GM12878 (cell line): ENCODE measurements around the gene QPRT.

Experiments
- BMI1 ChIP-seq: fragments of 450-650 bp; IDR thresholded peaks from 2 replicates; pipeline ENCODE4 v1.6.1; 2016; ENCODE audit warnings: mild to moderate bottlenecking, moderate library complexity, borderline replicate concordance
- CEBPB ChIP-seq, 2 experiments: fragments of 150-350 bp in 1 of 2; IDR thresholded peaks; 2 replicates each; pipeline ENCODE4 v1.6.1; 2012 to 2014; ENCODE audit warnings: low read depth in 2 of 2, low read length in 2 of 2, borderline replicate concordance in 1 of 2, inconsistent platforms in 1 of 2
- CHD2 ChIP-seq: IDR thresholded peaks from 2 replicates; pipeline ENCODE4 v1.6.1; 2011; ENCODE audit warnings: low read depth, low read length, improper control_type of control experiment, borderline replicate concordance
- CTCF ChIP-seq, 3 experiments: IDR thresholded peaks in 2 of 3; conservative IDR thresholded peaks in 1 of 3; 2 replicates each; pipeline ENCODE4 v1.5.1; 2011; ENCODE audit warnings: low read depth in 3 of 3, low read length in 3 of 3, mild to moderate bottlenecking in 3 of 3, control low read depth in 2 of 3, moderate library complexity in 2 of 3, inconsistent platforms in 1 of 3, mixed read lengths in 1 of 3; ENCODE audit not compliant: control insufficient read depth in 2 of 3, insufficient read depth in 1 of 3; ENCODE audit errors: extremely low read depth in 1 of 3
- DPF2 ChIP-seq: fragments of 450-650 bp; IDR thresholded peaks from 2 replicates; pipeline ENCODE4 v1.6.1; 2017; ENCODE audit warnings: mild to moderate bottlenecking
- MAX ChIP-seq: IDR thresholded peaks from 2 replicates; pipeline ENCODE4 v1.6.1; 2012; ENCODE audit warnings: low read depth, low read length, improper control_type of control experiment
- MXI1 ChIP-seq: fragments of 150-350 bp; IDR thresholded peaks from 2 replicates; pipeline ENCODE4 v1.6.1; 2011; ENCODE audit warnings: low read depth, mild to moderate bottlenecking, inconsistent platforms, low read length, improper control_type of control experiment
- NFYA ChIP-seq: IDR thresholded peaks from 2 replicates; pipeline ENCODE4 v1.6.1; 2011; ENCODE audit warnings: low read depth, mild to moderate bottlenecking, low read length, improper control_type of control experiment, borderline replicate concordance
- PBX3 ChIP-seq: IDR thresholded peaks from 2 replicates; pipeline ENCODE4 v1.6.1; 2011; ENCODE audit warnings: mild to moderate bottlenecking, low read depth, low read length, moderate library complexity; ENCODE audit not compliant: insufficient replicate concordance
- POLR2A ChIP-seq: IDR thresholded peaks from 2 replicates; pipeline ENCODE4 v1.6.1; 2011; ENCODE audit warnings: low read depth, mild to moderate bottlenecking, low read length
- SMC3 ChIP-seq: IDR thresholded peaks from 2 replicates; pipeline ENCODE4 v1.6.1; 2011; ENCODE audit warnings: low read length, improper control_type of control experiment, borderline replicate concordance
- STAT1 ChIP-seq: fragments of 450-650 bp; conservative IDR thresholded peaks from 2 replicates; pipeline ENCODE4 v1.6.1; 2014; ENCODE audit warnings: antibody characterized with exemption, mild to moderate bottlenecking
- ZBTB40 ChIP-seq: fragments of 450-650 bp; IDR thresholded peaks from 2 replicates; pipeline ENCODE4 v1.6.1; 2016; ENCODE audit warnings: mild to moderate bottlenecking, moderate library complexity, borderline replicate concordance

- TF ChIP-seq ZBTB40: no peak
- no peak for TF ChIP-seq CEBPB (IDR thresholded peaks at IDR 0.05; ENCODE audit: borderline replicate concordance in 1 of 2, low read depth in 2 of 2, low read length in 2 of 2)
- TF ChIP-seq MXI1: no peak
- TF ChIP-seq CTCF (IDR thresholded peaks at IDR 0.05 in 2 of 3, conservative IDR thresholded peaks at IDR 0.05 in 1 of 3; ENCODE audit: control insufficient read depth in 2 of 3, extremely low read depth in 1 of 3, insufficient read depth in 1 of 3, low read depth in 3 of 3, low read length in 3 of 3): no peak
- no peak for TF ChIP-seq PBX3
- TF ChIP-seq STAT1: no peak
- TF ChIP-seq DPF2: no peak
- TF ChIP-seq SMC3: no peak
- no peak for TF ChIP-seq NFYA
- TF ChIP-seq POLR2A: no peak
- TF ChIP-seq CHD2: no peak
- TF ChIP-seq BMI1: no peak
- no peak for TF ChIP-seq MAX
Measured at GRCh38 chr16:29646947-29647346, 32.0 kb upstream of the QPRT start.
